ENCODE results near the gene NAV3. TPM values are rescaled to one million over a fixed set of nuclear protein-coding genes. Genes with fewer than 3 reads are reported as not detected.
A peak's percentile ranks its signal among the peaks of the same experiment; 100 is the strongest.

Gene NAV3
- polyA plus RNA-seq, 1 of the 3 experiments (the other 2 are of a cell fraction), result 10.5 TPM

GRCh38 chr12:77996670-77997069, 166.0 kb downstream of the NAV3 start (continued):
- TF ChIP-seq, protein P1, sequence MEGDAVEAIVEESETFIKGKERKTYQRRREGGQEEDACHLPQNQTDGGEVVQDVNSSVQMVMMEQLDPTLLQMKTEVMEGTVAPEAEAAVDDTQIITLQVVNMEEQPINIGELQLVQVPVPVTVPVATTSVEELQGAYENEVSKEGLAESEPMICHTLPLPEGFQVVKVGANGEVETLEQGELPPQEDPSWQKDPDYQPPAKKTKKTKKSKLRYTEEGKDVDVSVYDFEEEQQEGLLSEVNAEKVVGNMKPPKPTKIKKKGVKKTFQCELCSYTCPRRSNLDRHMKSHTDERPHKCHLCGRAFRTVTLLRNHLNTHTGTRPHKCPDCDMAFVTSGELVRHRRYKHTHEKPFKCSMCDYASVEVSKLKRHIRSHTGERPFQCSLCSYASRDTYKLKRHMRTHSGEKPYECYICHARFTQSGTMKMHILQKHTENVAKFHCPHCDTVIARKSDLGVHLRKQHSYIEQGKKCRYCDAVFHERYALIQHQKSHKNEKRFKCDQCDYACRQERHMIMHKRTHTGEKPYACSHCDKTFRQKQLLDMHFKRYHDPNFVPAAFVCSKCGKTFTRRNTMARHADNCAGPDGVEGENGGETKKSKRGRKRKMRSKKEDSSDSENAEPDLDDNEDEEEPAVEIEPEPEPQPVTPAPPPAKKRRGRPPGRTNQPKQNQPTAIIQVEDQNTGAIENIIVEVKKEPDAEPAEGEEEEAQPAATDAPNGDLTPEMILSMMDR (IDR thresholded peaks at IDR 0.05), result peak; percentile 26
- TF ChIP-seq, protein P2, sequence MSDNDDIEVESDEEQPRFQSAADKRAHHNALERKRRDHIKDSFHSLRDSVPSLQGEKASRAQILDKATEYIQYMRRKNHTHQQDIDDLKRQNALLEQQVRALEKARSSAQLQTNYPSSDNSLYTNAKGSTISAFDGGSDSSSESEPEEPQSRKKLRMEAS (IDR thresholded peaks at IDR 0.05; ENCODE audit: low read depth), result no peak

DNA sequence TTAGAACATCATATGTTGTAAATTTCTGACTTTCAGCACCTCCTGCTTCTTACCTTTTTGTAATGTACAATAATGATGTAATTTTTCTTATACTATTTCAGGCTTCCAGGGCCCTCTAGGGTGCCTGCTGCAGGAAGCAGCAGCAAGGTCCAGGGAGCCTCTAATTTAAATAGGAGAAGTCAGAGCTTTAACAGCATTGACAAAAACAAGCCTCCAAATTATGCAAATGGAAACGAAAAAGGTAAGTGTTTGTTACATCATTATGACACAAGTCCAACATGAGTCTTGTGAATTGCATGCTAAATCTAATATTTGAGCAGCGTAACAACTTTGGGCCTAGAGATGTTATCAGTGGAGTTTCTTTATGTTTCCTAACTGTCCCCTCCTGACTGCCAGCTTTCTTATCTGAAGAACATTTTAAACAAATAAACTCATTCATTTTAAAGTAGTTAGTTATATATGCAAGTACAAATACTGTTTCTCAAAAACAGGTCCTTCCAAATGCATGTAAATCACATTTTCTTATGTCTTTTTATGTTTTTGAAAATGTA, 167.6 kb downstream of the NAV3 start:
- H3K4me3 ChIP-seq (ENCODE audit: low read depth in 2 of 2, low read length in 1 of 2), result no peak overlapping the region
- H3K9me2 ChIP-seq, result no peaks in the 10 kb centered on the region
- H3F3A ChIP-seq (replicated peaks; ENCODE audit: insufficient read depth), result peaks cover 28% of the 10 kb centered on the region
- H3K36me3 ChIP-seq (replicated peaks in 1 of 2; ENCODE audit: control insufficient read depth in 1 of 2, insufficient read depth in 2 of 2, low read length in 1 of 2), result peaks cover 0 to 16% of the 10 kb centered on the region in 2 experiments
- TF ChIP-seq EP300 (IDR thresholded peaks at IDR 0.05; ENCODE audit: borderline replicate concordance in 1 of 2, low read depth in 1 of 2, low read length in 1 of 2) (no peak), FOXJ3 (CRISPR knock-in tag; IDR thresholded peaks at IDR 0.05) (no peak), MXI1 (IDR thresholded peaks at IDR 0.05; ENCODE audit: low read depth, low read length) (no peak), GABPA (IDR thresholded peaks at IDR 0.05; ENCODE audit: low read depth) (no peak), ZBTB33 (IDR thresholded peaks at IDR 0.05; ENCODE audit: borderline replicate concordance, low read depth) (no peak), RFX5 (IDR thresholded peaks at IDR 0.05; ENCODE audit: low read length) (no peak), USF2 (IDR thresholded peaks at IDR 0.05; ENCODE audit: borderline replicate concordance, low read depth, low read length) (no peak), SMC3 (IDR thresholded peaks at IDR 0.05; ENCODE audit: low read depth, low read length) (no peak), PBX3 (IDR thresholded peaks at IDR 0.05) (no peak), RXRA (IDR thresholded peaks at IDR 0.05; ENCODE audit: borderline replicate concordance, low read depth) (no peak), RCOR1 (IDR thresholded peaks at IDR 0.05; ENCODE audit: low read length) (no peak), TEAD4 (IDR thresholded peaks at IDR 0.05; ENCODE audit: borderline replicate concordance, insufficient read depth) (no peak), ELF1 (IDR thresholded peaks at IDR 0.05) (no peak), GATA2 (CRISPR knock-in tag; IDR thresholded peaks at IDR 0.05) (no peak), EZH2phosphoT487 (IDR thresholded peaks at IDR 0.05; ENCODE audit: borderline replicate concordance, low read depth) (no peak), JUND (IDR thresholded peaks at IDR 0.05) (no peak), SIN3A (IDR thresholded peaks at IDR 0.05; ENCODE audit: borderline replicate concordance, low read depth, low read length) (no peak)
- ChIA-PET POLR2A (no interaction called here), CTCF (interaction anchor here (0.8 to 2.1 kb wide), 6 partner anchors 10 to 133 kb away, joined by 3 to 17 read pairs (median 6); no protein-coding TSS in a partner anchor)
- 72% methylated on average over 2 of the region's 2 CpGs for WGBS (ENCODE audit: low lambda C conversion rate)
- no peak overlapping the region for H3K9ac ChIP-seq
- H3K79me2 ChIP-seq (ENCODE audit: insufficient read depth), result peaks cover 11% of the 10 kb centered on the region
- H3K4me2 ChIP-seq, result no peak overlapping the region
- H3K4me1 ChIP-seq (ENCODE audit: control insufficient read depth in 1 of 2, insufficient read depth in 2 of 2, low read depth in 1 of 2, low read length in 1 of 2), result peaks cover 0 to 19% of the 10 kb centered on the region in 2 experiments; a peak in 1 of 4 replicates
- no peak for DNase-seq
- no peaks in the 10 kb centered on the region for H4K20me1 ChIP-seq (ENCODE audit: insufficient read depth)
- H2AFZ ChIP-seq (ENCODE audit: low read depth), result no peak overlapping the region
- no peaks in the 10 kb centered on the region for H3K27me3 ChIP-seq (ENCODE audit: insufficient read depth)
- H3K27ac ChIP-seq (ENCODE audit: low read depth in 2 of 2, low read length in 1 of 2), result no peak overlapping the region
- no peaks in the 10 kb centered on the region for H3K9me3 ChIP-seq
